GM21367 (cell line): ENCODE data around the gene DLL1.

Source experiments
- ATAC-seq: cut with Tn5 transposase; IDR thresholded peaks from one replicate; pipeline ENCODE4 v1.9.1; 2021; ENCODE audit not compliant: unreplicated experiment

DLL1 gene

GRCh38 chr6:170295510-170296422, 4.9 kb upstream of the DLL1 start:
- peak; percentile 51 for ATAC-seq

- no peak for ATAC-seq
These were observed 4.1 kb upstream of the DLL1 start for GRCh38 chr6:170294813-170295509.

GRCh38 chr6:170294298-170294730, 3.4 kb upstream of the DLL1 start:
- ATAC-seq = no peak

- no peak for ATAC-seq
These were observed 2.7 kb upstream of the DLL1 start for GRCh38 chr6:170293341-170294231.

- no peak for ATAC-seq
These were observed 1.7 kb upstream of the DLL1 start for GRCh38 chr6:170292407-170293158.

GRCh38 chr6:170292111-170292406, 1.2 kb upstream of the DLL1 start:
- ATAC-seq = no peak

GRCh38 chr6:170291271-170292110, 613 bp upstream of the DLL1 start:
- ATAC-seq = no peak

- ATAC-seq = no peak
These were observed 955 bp downstream of the DLL1 start for GRCh38 chr6:170289951-170290295.

- no peak for ATAC-seq
These were observed 1.5 kb downstream of the DLL1 start for GRCh38 chr6:170289180-170289931.

- ATAC-seq = no peak
These were observed 2.1 kb downstream of the DLL1 start for GRCh38 chr6:170288852-170289179.

GRCh38 chr6:170288091-170288631, 2.7 kb downstream of the DLL1 start:
- ATAC-seq = no peak

GRCh38 chr6:170287371-170287876, 3.5 kb downstream of the DLL1 start:
- ATAC-seq = no peak

- no peak for ATAC-seq
These were observed 4.0 kb downstream of the DLL1 start for GRCh38 chr6:170286934-170287265.

GRCh38 chr6:170286246-170286933, 4.5 kb downstream of the DLL1 start:
- ATAC-seq = no peak

- ATAC-seq = no peak
These were observed 5.4 kb downstream of the DLL1 start for GRCh38 chr6:170285482-170285881.

- no peak for ATAC-seq
These were observed 5.9 kb downstream of the DLL1 start for GRCh38 chr6:170284866-170285469.

- ATAC-seq = no peak
These were observed 6.6 kb downstream of the DLL1 start for GRCh38 chr6:170284126-170284773.
